ENCODE results near the gene RASSF1. TPM values are rescaled to one million over a fixed set of nuclear protein-coding genes. Genes with fewer than 3 reads are reported as not detected.

Gene RASSF1
- total and polyA plus RNA-seq, 2 of the 13 experiments (the other 11 are each of a cell fraction or from before 2014, with no cell fraction given) = 10.2 to 27.5 TPM

DNA sequence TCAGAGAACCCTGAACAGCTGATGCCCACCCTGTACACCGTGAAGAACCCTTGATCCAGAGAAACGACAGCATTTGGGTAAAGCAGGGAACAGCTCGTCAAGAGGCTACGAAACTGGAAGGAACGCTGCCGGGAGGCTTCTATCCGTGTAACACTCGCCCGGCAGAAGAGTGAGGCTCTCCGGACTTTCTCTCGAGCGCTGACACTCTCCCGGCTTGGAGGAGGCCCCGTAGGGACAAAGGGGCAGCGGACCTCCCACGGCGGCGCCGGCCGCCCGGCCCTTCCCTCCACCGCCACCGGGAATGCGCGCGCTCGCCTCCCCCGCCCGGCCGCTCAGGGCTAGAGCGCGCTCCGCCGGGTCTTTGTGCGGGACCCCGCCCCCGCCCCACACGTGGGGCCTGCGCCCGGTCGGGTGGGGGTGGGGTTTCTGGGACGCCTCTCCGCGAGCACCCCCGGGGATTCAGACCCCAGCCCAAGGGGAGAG, 19.7 kb downstream of the RASSF1 start (continued):
- TF ChIP-seq ETS1 (CRISPR knock-in tag; IDR thresholded peaks at IDR 0.05) = no peak; the same call in 1 of the 2 replicates
- TF ChIP-seq, protein P1, sequence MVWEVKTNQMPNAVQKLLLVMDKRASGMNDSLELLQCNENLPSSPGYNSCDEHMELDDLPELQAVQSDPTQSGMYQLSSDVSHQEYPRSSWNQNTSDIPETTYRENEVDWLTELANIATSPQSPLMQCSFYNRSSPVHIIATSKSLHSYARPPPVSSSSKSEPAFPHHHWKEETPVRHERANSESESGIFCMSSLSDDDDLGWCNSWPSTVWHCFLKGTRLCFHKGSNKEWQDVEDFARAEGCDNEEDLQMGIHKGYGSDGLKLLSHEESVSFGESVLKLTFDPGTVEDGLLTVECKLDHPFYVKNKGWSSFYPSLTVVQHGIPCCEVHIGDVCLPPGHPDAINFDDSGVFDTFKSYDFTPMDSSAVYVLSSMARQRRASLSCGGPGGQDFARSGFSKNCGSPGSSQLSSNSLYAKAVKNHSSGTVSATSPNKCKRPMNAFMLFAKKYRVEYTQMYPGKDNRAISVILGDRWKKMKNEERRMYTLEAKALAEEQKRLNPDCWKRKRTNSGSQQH (CRISPR knock-in tag; IDR thresholded peaks at IDR 0.05; ENCODE audit: low read depth) = peak; percentile 55; the same call in 1 of the 2 replicates
- no peak for TF ChIP-seq ZNF382 (CRISPR knock-in tag; IDR thresholded peaks at IDR 0.05; ENCODE audit: borderline replicate concordance)
- peak; percentile 6 for TF ChIP-seq HNRNPK (IDR thresholded peaks at IDR 0.05; ENCODE audit: low read depth, low read length, poor library complexity, severe bottlenecking)
- TF ChIP-seq HMG20B (CRISPR knock-in tag; conservative IDR thresholded peaks at IDR 0.05) = no peak
- peak; percentile 19; the same call in 1 of the 2 replicates for TF ChIP-seq KDM5B (CRISPR knock-in tag; IDR thresholded peaks at IDR 0.05; ENCODE audit: borderline replicate concordance)
- TF ChIP-seq PTBP1 (IDR thresholded peaks at IDR 0.05; ENCODE audit: low read depth, low read length, poor library complexity, severe bottlenecking) = no peak
- TF ChIP-seq ZNF276 (CRISPR knock-in tag; IDR thresholded peaks at IDR 0.05; ENCODE audit: low read depth) = 0 out of 2 replicates have a peak, but pooled peaks have one; percentile 51
- TF ChIP-seq KLF9 (CRISPR knock-in tag; IDR thresholded peaks at IDR 0.05; ENCODE audit: low read depth) = no peak
- TF ChIP-seq NBN (conservative IDR thresholded peaks at IDR 0.05) = no peak
- TF ChIP-seq HOXA5 (CRISPR knock-in tag; IDR thresholded peaks at IDR 0.05) = 0 out of 2 replicates have a peak, but pooled peaks have one; percentile 7
- 0 out of 2 replicates have a peak, but pooled peaks have one; percentile 30 for TF ChIP-seq NR1H2 (CRISPR knock-in tag; IDR thresholded peaks at IDR 0.05; ENCODE audit: borderline replicate concordance, low read depth)
- TF ChIP-seq, protein P2, sequence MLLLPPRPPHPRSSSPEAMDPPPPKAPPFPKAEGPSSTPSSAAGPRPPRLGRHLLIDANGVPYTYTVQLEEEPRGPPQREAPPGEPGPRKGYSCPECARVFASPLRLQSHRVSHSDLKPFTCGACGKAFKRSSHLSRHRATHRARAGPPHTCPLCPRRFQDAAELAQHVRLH (CRISPR knock-in tag; IDR thresholded peaks at IDR 0.05; ENCODE audit: borderline replicate concordance, low read depth) = 0 out of 2 replicates have a peak, but pooled peaks have one; percentile 15
- TF ChIP-seq HNRNPLL (IDR thresholded peaks at IDR 0.05; ENCODE audit: low read depth, low read length, poor library complexity, severe bottlenecking) = peak; percentile 4
- no peak for TF ChIP-seq RBAK (CRISPR knock-in tag; IDR thresholded peaks at IDR 0.05)
- TF ChIP-seq ZNF281 (CRISPR knock-in tag; IDR thresholded peaks at IDR 0.05; ENCODE audit: borderline replicate concordance) = peak; percentile 82
- 0 out of 2 replicates have a peak, but pooled peaks have one; percentile 11 for TF ChIP-seq ZNF746 (CRISPR knock-in tag; IDR thresholded peaks at IDR 0.05)
- TF ChIP-seq YY1 (IDR thresholded peaks at IDR 0.05; ENCODE audit: insufficient read depth, insufficient replicate concordance, low read depth, low read length) = no peak
- TF ChIP-seq CHD4 (IDR thresholded peaks at IDR 0.05; ENCODE audit: borderline replicate concordance, low read length) = no peak
- TF ChIP-seq FOSL1 (CRISPR knock-in tag; IDR thresholded peaks at IDR 0.05; ENCODE audit: borderline replicate concordance) = no peak
- TF ChIP-seq BCL6 (CRISPR knock-in tag; IDR thresholded peaks at IDR 0.05) = peak; percentile 11; the same call in 1 of the 2 replicates
- no peak for TF ChIP-seq U2AF1 (optimal IDR thresholded peaks at IDR 0.05; ENCODE audit: low read depth, low read length)
- peak; percentile 9; the same call in 1 of the 2 replicates for TF ChIP-seq TBX2 (CRISPR knock-in tag; IDR thresholded peaks at IDR 0.05; ENCODE audit: borderline replicate concordance)
